ENCODE measurements around the gene ENKD1. TPM values are rescaled to one million over a fixed set of nuclear protein-coding genes. Genes with fewer than 3 reads are reported as not detected.
"Not testable (repeated sequence)": the region's sequence is repeated elsewhere in the genome, so short reads cannot be mapped to it uniquely, and the experiment has no call there.

ENKD1 gene
- total RNA-seq, 1 donor = 11.2 TPM

DNA sequence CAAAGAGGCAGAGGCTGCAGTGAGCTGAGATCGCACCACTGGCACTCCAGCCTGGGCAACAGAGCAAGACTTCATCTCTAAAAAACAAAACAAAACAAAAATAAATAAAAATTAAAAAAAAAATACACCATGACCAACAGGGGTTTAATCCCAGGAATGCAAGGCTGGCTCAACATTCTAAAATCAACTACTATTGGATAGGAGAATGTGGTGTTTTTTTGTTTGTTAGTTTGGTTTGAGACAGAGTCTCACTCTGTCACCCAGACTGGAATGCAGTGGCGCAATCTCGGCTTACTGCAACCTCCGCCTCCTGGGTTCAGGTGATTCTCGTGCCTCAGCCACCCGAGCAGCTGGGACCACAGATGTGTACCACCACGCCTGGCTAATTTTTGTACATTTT lies 32.7 kb upstream of the ENKD1 start:
- no peak for TF ChIP-seq CTCF (IDR thresholded peaks at IDR 0.05; ENCODE audit: insufficient read depth, low read depth, low read length)

DNA sequence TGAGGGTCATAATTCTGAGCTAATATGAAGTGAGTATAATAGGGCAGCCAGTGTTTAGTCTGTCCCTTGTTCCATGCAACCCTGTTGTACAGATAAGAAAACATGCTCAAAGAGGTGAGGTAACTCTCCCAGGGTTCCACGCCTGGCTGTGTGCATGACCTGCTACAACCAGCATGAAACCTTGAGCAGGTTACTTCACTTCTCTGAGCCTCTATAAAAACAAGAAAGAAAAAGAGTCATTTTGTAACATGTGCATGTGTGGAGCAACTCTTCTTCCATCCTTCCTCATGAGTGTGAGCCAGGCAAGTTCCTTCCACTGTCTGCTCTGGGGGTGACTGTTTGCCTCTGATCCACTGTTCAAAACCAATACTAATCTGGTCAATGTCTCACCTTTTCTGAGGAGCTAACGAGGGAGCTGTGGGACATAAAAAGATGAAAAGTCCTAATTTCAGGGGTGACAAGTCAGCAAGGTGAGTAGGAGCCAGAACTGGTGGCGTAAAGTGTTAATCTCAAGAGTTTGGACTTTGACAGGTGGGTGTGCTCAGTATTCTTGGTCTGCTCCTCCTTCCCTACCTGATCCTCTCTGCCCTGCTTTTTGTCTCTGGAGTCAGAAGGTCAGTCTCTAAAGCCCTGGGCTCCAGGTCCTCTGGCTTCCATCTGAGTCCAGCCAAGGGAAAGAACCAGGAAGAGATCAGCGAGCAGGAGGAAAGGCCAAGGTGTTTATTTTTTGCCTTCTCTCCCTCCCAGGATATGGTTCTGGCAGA lies 31.1 kb upstream of the ENKD1 start:
- no peak for DNase-seq (ENCODE audit: low read depth)
- H3K4me3 ChIP-seq (ENCODE audit: low read depth, low read length) = no peak overlapping the region
- TF ChIP-seq CTCF (IDR thresholded peaks at IDR 0.05; ENCODE audit: insufficient read depth, low read depth, low read length) = no peak

More for the DNA sequence above, 32.7 kb upstream of the ENKD1 start:
- DNase-seq (ENCODE audit: low read depth) = no peak
- no peak overlapping the region for H3K4me3 ChIP-seq (ENCODE audit: low read depth, low read length)

GRCh38 chr16:67694611-67695010 lies 28.1 kb upstream of the ENKD1 start:
- DNase-seq (ENCODE audit: low read depth) = no peak
- no peak for TF ChIP-seq CTCF (IDR thresholded peaks at IDR 0.05; ENCODE audit: insufficient read depth, low read depth, low read length)
- no peak overlapping the region for H3K4me3 ChIP-seq (ENCODE audit: low read depth, low read length)

DNA sequence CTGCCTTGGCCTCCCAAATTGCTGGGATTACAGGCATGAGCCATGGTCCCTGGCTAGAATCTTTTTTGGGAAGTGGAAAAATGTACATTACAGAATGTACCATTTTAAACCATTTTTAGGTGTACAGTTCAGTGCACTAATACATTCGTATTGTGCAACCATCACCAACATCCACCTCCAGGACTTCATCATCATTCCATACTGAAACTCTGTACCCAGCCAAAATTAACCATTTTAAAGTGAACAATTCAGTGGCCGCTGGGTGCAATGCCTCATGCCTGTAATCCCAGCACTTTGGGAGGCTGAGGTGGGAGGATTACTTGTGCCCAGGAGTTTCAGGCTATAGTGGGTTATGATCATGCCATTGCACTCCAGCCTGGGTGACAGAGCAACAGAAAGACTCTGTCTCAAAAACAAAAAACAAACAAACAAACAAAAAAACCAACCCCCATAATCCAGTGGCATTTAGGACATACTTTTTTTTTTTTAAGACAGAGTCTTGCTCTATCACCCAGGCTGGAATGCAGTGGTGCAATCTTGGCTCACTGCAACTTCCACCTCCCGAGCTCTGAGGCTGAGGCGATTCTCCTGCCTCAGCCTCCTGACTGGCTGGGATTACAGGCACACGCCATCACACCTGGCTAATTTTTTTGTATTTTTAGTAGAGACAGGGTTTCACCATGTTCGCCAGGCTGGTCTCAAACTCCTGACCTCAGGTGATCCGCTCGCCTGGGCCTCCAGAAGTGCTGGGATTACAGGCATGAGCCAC lies 27.2 kb upstream of the ENKD1 start:
- H3K4me3 ChIP-seq (ENCODE audit: low read depth, low read length); DNase-seq (ENCODE audit: low read depth): not testable (repeated sequence)

DNA sequence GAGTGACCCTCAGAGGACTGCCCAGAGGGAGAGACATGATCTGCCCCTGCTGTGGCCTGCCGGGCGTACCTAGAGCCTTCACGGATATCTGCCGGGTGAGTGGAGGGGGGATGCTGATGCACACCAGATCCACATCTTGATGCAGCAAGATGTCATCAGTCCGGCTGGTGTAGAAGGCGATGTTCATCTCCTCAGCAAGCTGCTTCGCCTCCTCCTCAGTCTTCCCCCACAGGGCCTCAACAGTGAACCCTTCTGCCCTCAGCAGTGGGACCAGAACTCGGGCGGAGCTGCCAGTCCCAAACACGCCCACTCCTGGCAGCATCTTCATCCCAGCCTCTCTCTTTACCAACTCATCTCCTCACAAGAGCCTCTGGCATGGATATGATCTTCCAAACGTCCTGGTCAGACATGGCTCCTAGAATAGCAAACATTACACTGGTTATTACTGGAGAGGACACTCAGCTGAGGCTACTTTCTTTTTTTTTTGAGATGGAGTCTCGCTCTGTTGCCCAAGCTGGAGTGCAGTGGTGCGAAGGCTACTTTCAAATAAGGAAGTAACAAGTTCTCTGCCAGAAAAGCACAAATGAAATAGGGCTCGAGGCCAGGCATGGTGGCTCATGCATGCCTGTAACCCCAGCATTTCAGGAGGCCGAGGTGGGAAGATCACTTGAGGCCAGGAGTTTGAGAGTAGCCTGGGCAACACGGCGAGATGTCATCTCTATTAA lies 19.0 kb upstream of the ENKD1 start:
- no peak overlapping the region for H3K4me3 ChIP-seq (ENCODE audit: low read depth, low read length)
- no peak for TF ChIP-seq CTCF (IDR thresholded peaks at IDR 0.05; ENCODE audit: insufficient read depth, low read depth, low read length)
- DNase-seq (ENCODE audit: low read depth) = no peak

GRCh38 chr16:67683767-67684166 lies 17.2 kb upstream of the ENKD1 start:
- DNase-seq (ENCODE audit: low read depth) = no peak
- H3K4me3 ChIP-seq (ENCODE audit: low read depth, low read length) = no peak overlapping the region
- TF ChIP-seq CTCF (IDR thresholded peaks at IDR 0.05; ENCODE audit: insufficient read depth, low read depth, low read length) = no peak
